Measurements from ENCODE around the gene MEPE. TPM values are rescaled to one million over a fixed set of nuclear protein-coding genes. Genes with fewer than 3 reads are reported as not detected.

MEPE gene
- total RNA-seq, 1 experiment from 2014 or later, result not detected

DNA sequence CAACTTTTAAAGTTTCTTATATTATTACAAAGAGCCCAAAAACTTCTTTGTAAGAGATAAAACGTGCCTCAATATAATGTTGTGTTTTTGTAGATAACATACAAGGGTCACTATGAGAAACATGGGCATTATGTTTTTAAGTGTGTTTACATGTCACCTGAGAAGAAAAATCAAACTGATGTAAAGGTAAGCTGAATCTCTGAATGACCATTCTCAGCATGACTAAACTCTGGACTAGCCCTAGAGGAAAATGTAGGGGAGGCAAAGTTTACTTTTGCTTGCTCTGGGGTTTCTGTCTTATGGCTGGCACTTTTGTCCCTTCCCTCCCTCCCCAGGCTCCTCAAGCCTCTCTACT lies 6.8 kb downstream of the MEPE start:
- CTCF ChIA-PET, result no interaction called here
- Histone ChIP-seq H3K4me3 (ENCODE audit: low read depth in 2 of 2, low read length in 2 of 2) (no peak overlapping the region), H3K27ac (ENCODE audit: low read length) (no peak overlapping the region), H3K9me3 (ENCODE audit: control insufficient read depth, insufficient read depth, low read depth, low read length) (no peaks in the 10 kb centered on the region), H3K4me1 (ENCODE audit: control insufficient read depth, insufficient read depth, low read length) (no peaks in the 10 kb centered on the region), H3K27me3 (ENCODE audit: control insufficient read depth, insufficient read depth, low read length) (no peaks in the 10 kb centered on the region; the same call in 1 of the 2 replicates), H3K36me3 (ENCODE audit: control insufficient read depth, insufficient read depth, low read length) (no peaks in the 10 kb centered on the region)
- no peak for ATAC-seq
- no peak for TF ChIP-seq REST (IDR thresholded peaks at IDR 0.05; ENCODE audit: insufficient read depth in 1 of 2, low read depth in 2 of 2, low read length in 1 of 2)
- no peak for TF ChIP-seq POLR2AphosphoS5 (IDR thresholded peaks at IDR 0.05; ENCODE audit: low read depth, low read length)
- TF ChIP-seq, protein P1, sequence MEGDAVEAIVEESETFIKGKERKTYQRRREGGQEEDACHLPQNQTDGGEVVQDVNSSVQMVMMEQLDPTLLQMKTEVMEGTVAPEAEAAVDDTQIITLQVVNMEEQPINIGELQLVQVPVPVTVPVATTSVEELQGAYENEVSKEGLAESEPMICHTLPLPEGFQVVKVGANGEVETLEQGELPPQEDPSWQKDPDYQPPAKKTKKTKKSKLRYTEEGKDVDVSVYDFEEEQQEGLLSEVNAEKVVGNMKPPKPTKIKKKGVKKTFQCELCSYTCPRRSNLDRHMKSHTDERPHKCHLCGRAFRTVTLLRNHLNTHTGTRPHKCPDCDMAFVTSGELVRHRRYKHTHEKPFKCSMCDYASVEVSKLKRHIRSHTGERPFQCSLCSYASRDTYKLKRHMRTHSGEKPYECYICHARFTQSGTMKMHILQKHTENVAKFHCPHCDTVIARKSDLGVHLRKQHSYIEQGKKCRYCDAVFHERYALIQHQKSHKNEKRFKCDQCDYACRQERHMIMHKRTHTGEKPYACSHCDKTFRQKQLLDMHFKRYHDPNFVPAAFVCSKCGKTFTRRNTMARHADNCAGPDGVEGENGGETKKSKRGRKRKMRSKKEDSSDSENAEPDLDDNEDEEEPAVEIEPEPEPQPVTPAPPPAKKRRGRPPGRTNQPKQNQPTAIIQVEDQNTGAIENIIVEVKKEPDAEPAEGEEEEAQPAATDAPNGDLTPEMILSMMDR (IDR thresholded peaks at IDR 0.05), result peak; percentile 35; the same call in 1 of the 2 replicates
- TF ChIP-seq TCF7L2 (IDR thresholded peaks at IDR 0.05; ENCODE audit: low read depth, low read length), result no peak
- TF ChIP-seq SIN3A (IDR thresholded peaks at IDR 0.05; ENCODE audit: borderline replicate concordance, insufficient read depth, low read depth, low read length), result no peak
- no TSS peak for BruUV-seq (replicated peaks)
- in situ Hi-C loops (cut with HindIII; ENCODE audit: low pct_unique_long_range_greater_than_20kb, low sequenced_read_pairs) (no loop called here), intact Hi-C loops (cut with micrococcal nuclease; ENCODE audit: unreplicated experiment) (loop anchor here (1.0 to 2.0 kb wide), 2 partner anchors 160 to 295 kb away; no protein-coding TSS in a partner anchor)
- DNase-seq (ENCODE audit: low read depth, low spot score), result no peak
- POLR2A ChIA-PET, result no interaction called here

GRCh38 chr4:87840149-87840548 lies 7.4 kb downstream of the MEPE start:
- H3K36me3 ChIP-seq (ENCODE audit: control insufficient read depth, insufficient read depth, low read length), result no peaks in the 10 kb centered on the region
- TF ChIP-seq TCF7L2 (IDR thresholded peaks at IDR 0.05; ENCODE audit: low read depth, low read length) (no peak), POLR2AphosphoS5 (IDR thresholded peaks at IDR 0.05; ENCODE audit: low read depth, low read length) (no peak), SIN3A (IDR thresholded peaks at IDR 0.05; ENCODE audit: borderline replicate concordance, insufficient read depth, low read depth, low read length) (no peak), REST (IDR thresholded peaks at IDR 0.05; ENCODE audit: insufficient read depth in 1 of 2, low read depth in 2 of 2, low read length in 1 of 2) (no peak)
- TF ChIP-seq, protein P1 (IDR thresholded peaks at IDR 0.05), result no peak
- in situ Hi-C loops (cut with HindIII; ENCODE audit: low pct_unique_long_range_greater_than_20kb, low sequenced_read_pairs) (no loop called here), intact Hi-C loops (cut with micrococcal nuclease; ENCODE audit: unreplicated experiment) (no loop called here)
- ChIA-PET POLR2A (no interaction called here), CTCF (no interaction called here)
- H3K4me1 ChIP-seq (ENCODE audit: control insufficient read depth, insufficient read depth, low read length), result no peaks in the 10 kb centered on the region
- H3K27me3 ChIP-seq (ENCODE audit: control insufficient read depth, insufficient read depth, low read length), result no peaks in the 10 kb centered on the region; the same call in 1 of the 2 replicates
- no peaks in the 10 kb centered on the region for H3K9me3 ChIP-seq (ENCODE audit: control insufficient read depth, insufficient read depth, low read depth, low read length)
- no TSS peak for BruUV-seq (replicated peaks)
- ATAC-seq (no peak), DNase-seq (ENCODE audit: low read depth, low spot score) (no peak)
- H3K27ac ChIP-seq (ENCODE audit: low read length), result no peak overlapping the region
- no peak overlapping the region for H3K4me3 ChIP-seq (ENCODE audit: low read depth in 2 of 2, low read length in 2 of 2)

Measured in Panc1 (cell line).